ENCODE data around the gene CFAP65. TPM values are rescaled to one million over a fixed set of nuclear protein-coding genes. Genes with fewer than 3 reads are reported as not detected.

The CFAP65 gene
- total RNA-seq, 2 experiments from 2014 or later: not detected

DNA sequence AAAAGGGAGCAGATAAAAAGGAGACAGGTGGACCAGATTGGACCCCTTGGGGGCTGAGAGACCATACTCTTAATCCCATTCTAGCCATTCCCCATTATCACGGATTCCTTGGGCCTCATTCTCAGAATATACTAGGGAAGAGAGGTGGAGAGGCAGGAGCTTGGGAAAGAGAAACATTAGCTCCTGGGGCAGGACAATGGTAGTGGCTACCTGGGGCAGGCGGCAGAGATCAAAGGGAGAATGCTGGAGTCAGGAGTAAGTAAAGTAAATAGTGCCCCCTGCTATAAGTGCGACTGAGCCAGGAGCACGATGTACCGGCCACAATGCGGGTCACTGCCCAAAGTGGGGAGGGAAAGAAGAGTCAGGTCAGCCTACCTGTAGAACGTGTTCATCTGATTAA, 39.8 kb upstream of the CFAP65 start:
- ATAC-seq (ENCODE audit: poor library complexity) (no peak), DNase-seq (no peak)
- ChIA-PET POLR2A (no interaction called here), CTCF (interaction anchor here (1.2 kb wide), 1 partner anchor 23 kb away, joined by 5 read pairs; no protein-coding TSS in a partner anchor)
- Mint-ChIP-seq H3K4me3 (no peak overlapping the region), H3K27ac (no peak overlapping the region), H3K27me3 (no peaks in the 10 kb centered on the region), H3K4me1 (ENCODE audit: low read depth) (no peaks in the 10 kb centered on the region), H3K36me3 (ENCODE audit: low read depth) (peaks cover 21% of the 10 kb centered on the region), H3K9me3 (no peaks in the 10 kb centered on the region)
- no peak overlapping the region for H3K27ac ChIP-seq (ENCODE audit: low read depth in 1 of 2, low read length in 2 of 2)
- no peaks in the 10 kb centered on the region for H3K4me1 ChIP-seq (ENCODE audit: insufficient read depth, low read length)
- TF ChIP-seq, protein P1, sequence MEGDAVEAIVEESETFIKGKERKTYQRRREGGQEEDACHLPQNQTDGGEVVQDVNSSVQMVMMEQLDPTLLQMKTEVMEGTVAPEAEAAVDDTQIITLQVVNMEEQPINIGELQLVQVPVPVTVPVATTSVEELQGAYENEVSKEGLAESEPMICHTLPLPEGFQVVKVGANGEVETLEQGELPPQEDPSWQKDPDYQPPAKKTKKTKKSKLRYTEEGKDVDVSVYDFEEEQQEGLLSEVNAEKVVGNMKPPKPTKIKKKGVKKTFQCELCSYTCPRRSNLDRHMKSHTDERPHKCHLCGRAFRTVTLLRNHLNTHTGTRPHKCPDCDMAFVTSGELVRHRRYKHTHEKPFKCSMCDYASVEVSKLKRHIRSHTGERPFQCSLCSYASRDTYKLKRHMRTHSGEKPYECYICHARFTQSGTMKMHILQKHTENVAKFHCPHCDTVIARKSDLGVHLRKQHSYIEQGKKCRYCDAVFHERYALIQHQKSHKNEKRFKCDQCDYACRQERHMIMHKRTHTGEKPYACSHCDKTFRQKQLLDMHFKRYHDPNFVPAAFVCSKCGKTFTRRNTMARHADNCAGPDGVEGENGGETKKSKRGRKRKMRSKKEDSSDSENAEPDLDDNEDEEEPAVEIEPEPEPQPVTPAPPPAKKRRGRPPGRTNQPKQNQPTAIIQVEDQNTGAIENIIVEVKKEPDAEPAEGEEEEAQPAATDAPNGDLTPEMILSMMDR (IDR thresholded peaks at IDR 0.05): no peak
- H3K4me3 ChIP-seq (ENCODE audit: low read length): no peak overlapping the region
- intact Hi-C loops (cut with DNase I, micrococcal nuclease): no loop called here
- H3K36me3 ChIP-seq (ENCODE audit: insufficient read depth, low read length): peaks cover 20% of the 10 kb centered on the region
- no peaks in the 10 kb centered on the region for H3K27me3 ChIP-seq (ENCODE audit: control insufficient read depth in 1 of 2, insufficient read depth in 2 of 2, low read length in 2 of 2)
- H3K9me3 ChIP-seq (ENCODE audit: control insufficient read depth in 1 of 2, insufficient read depth in 1 of 2, low read length in 2 of 2): no peaks in the 10 kb centered on the region

DNA sequence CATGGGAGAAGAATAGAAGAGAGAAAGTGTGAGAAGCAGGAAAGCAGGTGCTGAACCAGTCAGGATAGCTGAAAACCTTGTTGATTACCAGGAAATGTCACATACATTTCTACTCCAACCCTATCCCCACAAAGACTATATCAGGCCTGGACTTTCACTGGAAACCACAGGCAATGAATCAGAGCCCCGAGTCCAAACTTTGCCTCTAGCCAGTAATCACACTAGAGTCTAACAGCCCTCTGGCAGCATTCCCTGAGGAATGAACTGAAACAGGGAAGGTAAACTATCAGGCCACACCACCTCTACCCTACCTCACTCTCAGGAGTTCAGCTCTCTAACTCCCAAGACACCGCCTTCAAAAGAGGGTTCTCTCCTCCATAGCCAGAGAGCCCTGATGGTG, 38.1 kb upstream of the CFAP65 start:
- Histone ChIP-seq H3K27me3 (ENCODE audit: control insufficient read depth in 1 of 2, insufficient read depth in 2 of 2, low read length in 2 of 2) (no peaks in the 10 kb centered on the region), H3K36me3 (ENCODE audit: insufficient read depth, low read length) (peaks cover 36% of the 10 kb centered on the region), H3K27ac (ENCODE audit: low read depth in 1 of 2, low read length in 2 of 2) (no peak overlapping the region), H3K4me1 (ENCODE audit: insufficient read depth, low read length) (no peaks in the 10 kb centered on the region), H3K4me3 (ENCODE audit: low read length) (no peak overlapping the region), H3K9me3 (ENCODE audit: control insufficient read depth in 1 of 2, insufficient read depth in 1 of 2, low read length in 2 of 2) (no peaks in the 10 kb centered on the region)
- DNase-seq (no peak), ATAC-seq (ENCODE audit: poor library complexity) (no peak)
- intact Hi-C loops (cut with DNase I, micrococcal nuclease): no loop called here
- ChIA-PET CTCF (no interaction called here), POLR2A (interaction anchor here (0.8 kb wide), 1 partner anchor 50 kb away, joined by 3 read pairs; no protein-coding TSS in a partner anchor)
- TF ChIP-seq, protein P1 (IDR thresholded peaks at IDR 0.05): no peak
- Mint-ChIP-seq H3K4me1 (ENCODE audit: low read depth) (no peaks in the 10 kb centered on the region), H3K27ac (no peak overlapping the region), H3K27me3 (no peaks in the 10 kb centered on the region), H3K4me3 (no peak overlapping the region), H3K36me3 (ENCODE audit: low read depth) (peaks cover 37% of the 10 kb centered on the region), H3K9me3 (no peaks in the 10 kb centered on the region)

DNA sequence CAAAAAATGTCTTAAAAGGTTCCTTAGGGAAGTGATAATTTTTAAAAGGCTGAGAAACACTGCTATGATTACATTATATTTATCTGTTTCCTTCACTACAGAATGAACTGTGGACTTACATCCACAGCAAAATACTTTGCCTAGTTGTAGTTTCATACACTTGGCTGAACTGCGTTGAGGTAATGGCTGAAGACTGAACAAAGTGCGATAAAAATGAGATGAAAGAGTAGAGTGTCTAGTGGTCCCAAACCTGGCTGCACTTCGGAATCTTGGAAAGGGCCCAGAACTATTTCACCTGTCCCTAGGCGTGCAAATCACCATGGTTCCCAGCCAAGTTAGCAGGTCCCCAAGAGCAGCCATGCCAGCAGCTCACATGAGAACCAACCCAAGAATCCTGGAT, 37.6 kb upstream of the CFAP65 start:
- peaks cover 36% of the 10 kb centered on the region for H3K36me3 ChIP-seq (ENCODE audit: insufficient read depth, low read length)
- no peak overlapping the region for H3K4me3 Mint-ChIP-seq
- H3K4me1 ChIP-seq (ENCODE audit: insufficient read depth, low read length): no peaks in the 10 kb centered on the region
- POLR2A ChIA-PET: interaction anchor here (0.8 kb wide), 1 partner anchor 50 kb away, joined by 3 read pairs; no protein-coding TSS in a partner anchor
- intact Hi-C loops (cut with DNase I, micrococcal nuclease): no loop called here
- H3K27ac Mint-ChIP-seq: no peak overlapping the region
- no peak overlapping the region for H3K27ac ChIP-seq (ENCODE audit: low read depth in 1 of 2, low read length in 2 of 2)
- no peaks in the 10 kb centered on the region for H3K9me3 Mint-ChIP-seq
- H3K4me1 Mint-ChIP-seq (ENCODE audit: low read depth): no peaks in the 10 kb centered on the region
- no peaks in the 10 kb centered on the region for H3K27me3 ChIP-seq (ENCODE audit: control insufficient read depth in 1 of 2, insufficient read depth in 2 of 2, low read length in 2 of 2)
- H3K4me3 ChIP-seq (ENCODE audit: low read length): no peak overlapping the region
- H3K9me3 ChIP-seq (ENCODE audit: control insufficient read depth in 1 of 2, insufficient read depth in 1 of 2, low read length in 2 of 2): no peaks in the 10 kb centered on the region
- DNase-seq (no peak), ATAC-seq (ENCODE audit: poor library complexity) (no peak)
- H3K27me3 Mint-ChIP-seq: no peaks in the 10 kb centered on the region
- CTCF ChIA-PET: no interaction called here
- TF ChIP-seq, protein P1 (IDR thresholded peaks at IDR 0.05): no peak
- peaks cover 42% of the 10 kb centered on the region for H3K36me3 Mint-ChIP-seq (ENCODE audit: low read depth)
